Common myeloid progenitor, CD34-positive (primary cell): ENCODE measurements around the gene LARP1B.
"Not testable (repeated sequence)": the region's sequence is repeated elsewhere in the genome, so short reads cannot be mapped to it uniquely, and the experiment has no call there.

Source experiments
- CTCF ChIA-PET: fragments of 350-600 bp; sonication (Branson Sonifier 250); formaldehyde crosslinking; loops from one replicate; lab custom pipeline; 2021; ENCODE audit warnings: antibody characterized with exemption; lab: Charles Lee
- POLR2A ChIA-PET: fragments of 350-600 bp; sonication (Branson Sonifier 250); formaldehyde crosslinking; loops from one replicate; lab custom pipeline; 2021; ENCODE audit warnings: antibody characterized with exemption; lab: Charles Lee
- DNase-seq, 3 donors: peaks; one replicate each; pipeline versions ENCODE4 v3.0.0 to v3.0.0-alpha.2; 2013
- H3K27ac ChIP-seq, 2 experiments: 1 replicate in 1 of 2; 2 replicates in 1 of 2; pipeline ENCODE4 v1.7.0; 2013; ENCODE audit warnings: inconsistent platforms in 2 of 2, low read length in 2 of 2, mild to moderate bottlenecking in 2 of 2, low read depth in 1 of 2, moderate library complexity in 1 of 2; ENCODE audit not compliant: severe bottlenecking in 2 of 2, insufficient read depth in 1 of 2, poor library complexity in 1 of 2
- H3K27me3 ChIP-seq, 5 experiments: replicated peaks in 2 of 5; 1 replicate in 3 of 5; 2 replicates in 2 of 5; pipeline versions ENCODE4 v1.6.1 to v1.7.0; 2013; ENCODE audit warnings: low read length in 4 of 5, mild to moderate bottlenecking in 2 of 5, moderate library complexity in 2 of 5, inconsistent platforms in 1 of 5; ENCODE audit not compliant: insufficient read depth in 5 of 5, control insufficient read depth in 4 of 5
- H3K36me3 ChIP-seq, 4 experiments: 1 replicate in 2 of 4; 2 replicates in 2 of 4; pipeline versions ENCODE4 v1.6.1 to v1.7.0; 2013; ENCODE audit warnings: low read length in 3 of 4, control low read depth in 1 of 4, mild to moderate bottlenecking in 1 of 4; ENCODE audit not compliant: control insufficient read depth in 4 of 4, insufficient read depth in 4 of 4
- H3K4me1 ChIP-seq, 4 experiments: 1 replicate in 3 of 4; 2 replicates in 1 of 4; pipeline versions ENCODE4 v1.6.1 to v1.7.1; 2013; ENCODE audit warnings: low read length in 3 of 4, mild to moderate bottlenecking in 3 of 4, control low read depth in 1 of 4, inconsistent platforms in 1 of 4, moderate library complexity in 1 of 4; ENCODE audit not compliant: control insufficient read depth in 4 of 4, insufficient read depth in 4 of 4; ENCODE audit errors: control extremely low read depth in 1 of 4
- H3K4me3 ChIP-seq, 7 experiments: 1 replicate in 4 of 7; 2 replicates in 3 of 7; pipeline versions ENCODE4 v1.5.1 to v1.7.0; 2013; ENCODE audit warnings: mild to moderate bottlenecking in 7 of 7, low read length in 6 of 7, moderate library complexity in 6 of 7, inconsistent platforms in 2 of 7, low read depth in 2 of 7, control low read depth in 1 of 7; ENCODE audit not compliant: insufficient read depth in 4 of 7, control insufficient read depth in 1 of 7; ENCODE audit errors: extremely low read depth in 1 of 7
- H3K9me3 ChIP-seq, 5 experiments: 1 replicate in 4 of 5; 2 replicates in 1 of 5; pipeline versions ENCODE4 v1.6.1 to v1.7.1; 2013; ENCODE audit warnings: low read length in 4 of 5, mild to moderate bottlenecking in 2 of 5, inconsistent platforms in 1 of 5, low read depth in 1 of 5, moderate library complexity in 1 of 5; ENCODE audit not compliant: control insufficient read depth in 4 of 5, insufficient read depth in 2 of 5; ENCODE audit errors: control extremely low read depth in 1 of 5
- WGBS: methylation state at CpG from one replicate; pipeline ENCODE4 v1.1.5; 2013; ENCODE audit not compliant: insufficient coverage; 5-methylcytosine and 5-hydroxymethylcytosine counted together

Gene LARP1B

GRCh38 chr4:128066453-128066820 lies 5.3 kb downstream of the LARP1B start:
- H3K4me3 ChIP-seq, H3K9me3 ChIP-seq, DNase-seq, POLR2A ChIA-PET, CTCF ChIA-PET, H3K27me3 ChIP-seq, H3K27ac ChIP-seq, H3K4me1 ChIP-seq, H3K36me3 ChIP-seq: not testable (repeated sequence)
- WGBS, result 96% methylated on average over 6 of the region's 10 CpGs

- H3K4me1 ChIP-seq, result no peaks in the 10 kb centered on the region
- CTCF ChIA-PET, result interaction anchor here (0.9 to 1.5 kb wide), 2 partner anchors 9 to 18 kb away, joined by 3 to 4 read pairs; no protein-coding TSS in a partner anchor
- H3K27me3 ChIP-seq, result no peaks in the 10 kb centered on the region
- no peaks in the 10 kb centered on the region for H3K36me3 ChIP-seq
- WGBS, result no CpG with 5 or more reads among the region's 3 CpGs
- H3K4me3 ChIP-seq, result no peak overlapping the region
- H3K9me3 ChIP-seq, result no peaks in the 10 kb centered on the region
- POLR2A ChIA-PET, result no interaction called here
- no peak overlapping the region for H3K27ac ChIP-seq
- DNase-seq, result peak; percentile 25 to 64 (median 56)
These were observed 7.8 kb downstream of the LARP1B start for GRCh38 chr4:128068918-128069317.

- DNase-seq, result no peak
- ChIA-PET POLR2A (no interaction called here), CTCF (no interaction called here)
- H3K27me3 ChIP-seq, result no peaks in the 10 kb centered on the region
- H3K27ac ChIP-seq, result no peak overlapping the region
- H3K9me3 ChIP-seq, result no peaks in the 10 kb centered on the region
- H3K4me1 ChIP-seq, result no peaks in the 10 kb centered on the region
- H3K36me3 ChIP-seq, result peaks cover 2 to 24% (median 13%) of the 10 kb centered on the region in 4 experiments
- WGBS, result no CpG with 5 or more reads among the region's 4 CpGs
- H3K4me3 ChIP-seq, result no peak overlapping the region
These were observed 15.4 kb downstream of the LARP1B start for GRCh38 chr4:128076464-128076863.

- WGBS, result no CpG with 5 or more reads among the region's 6 CpGs
- H3K27ac ChIP-seq, H3K9me3 ChIP-seq, H3K4me3 ChIP-seq, POLR2A ChIA-PET, CTCF ChIA-PET, H3K27me3 ChIP-seq, DNase-seq, H3K4me1 ChIP-seq: not testable (repeated sequence)
- H3K36me3 ChIP-seq, result peaks cover 5 to 42% (median 28%) of the 10 kb centered on the region in 4 experiments
These were observed 34.2 kb downstream of the LARP1B start for GRCh38 chr4:128095293-128095692.

GRCh38 chr4:128107766-128108165 lies 46.7 kb downstream of the LARP1B start:
- ChIA-PET POLR2A (no interaction called here), CTCF (no interaction called here)
- Histone ChIP-seq H3K27ac (no peak overlapping the region), H3K4me1 (no peaks in the 10 kb centered on the region), H3K36me3 (peaks cover 7 to 13% (median 12%) of the 10 kb centered on the region in 4 experiments), H3K9me3 (no peaks in the 10 kb centered on the region), H3K4me3 (no peak overlapping the region), H3K27me3 (no peaks in the 10 kb centered on the region)
- peak in 1 of 3 donors; percentile 8 for DNase-seq
- 93% methylated on average over 3 of the region's 3 CpGs for WGBS

GRCh38 chr4:128123036-128123435 lies 61.9 kb downstream of the LARP1B start:
- peaks cover 11 to 33% (median 18%) of the 10 kb centered on the region in 4 experiments for H3K36me3 ChIP-seq
- POLR2A ChIA-PET, result no interaction called here
- CTCF ChIA-PET, result no interaction called here
- WGBS, result 100% methylated on average over 1 of the region's 3 CpGs
- no peaks in the 10 kb centered on the region for H3K4me1 ChIP-seq
- H3K27me3 ChIP-seq, result no peaks in the 10 kb centered on the region
- peaks cover 0 to 6% (median 1%) of the 10 kb centered on the region in 5 experiments for H3K9me3 ChIP-seq
- no peak overlapping the region for H3K27ac ChIP-seq
- DNase-seq, result no peak
- no peak overlapping the region for H3K4me3 ChIP-seq

- 100% methylated on average over 2 of the region's 3 CpGs for WGBS
- Histone ChIP-seq H3K27ac (no peak overlapping the region), H3K27me3 (no peaks in the 10 kb centered on the region), H3K4me1 (no peaks in the 10 kb centered on the region), H3K36me3 (peaks cover 3 to 14% (median 5%) of the 10 kb centered on the region in 4 experiments), H3K9me3 (peaks cover 0 to 16% (median 4%) of the 10 kb centered on the region in 5 experiments), H3K4me3 (no peak overlapping the region)
- no peak for DNase-seq
- ChIA-PET CTCF (interaction anchor here (1.0 kb wide), 1 partner anchor 49 kb away, joined by 3 read pairs; no protein-coding TSS in a partner anchor), POLR2A (no interaction called here)
These were observed 69.5 kb downstream of the LARP1B start for GRCh38 chr4:128130621-128131020.
